Stimulated activated CD4-positive, alpha-beta T cell treated with anti-CD3 and anti-CD28 coated beads, TNF-alpha, amount 100 ng/mL, for 1 hour (primary cell): ENCODE data around the gene BDH1.

Source experiments
- DNase-seq, 3 donors: peaks; one replicate each; pipeline ENCODE4 v3.0.0-alpha.2; 2020; ENCODE audit warnings: low read depth in 3 of 3, low spot score in 1 of 3

BDH1 gene

GRCh38 chr3:197507541-197507940 lies 48.2 kb downstream of the BDH1 start:
- no peak for DNase-seq

GRCh38 chr3:197507081-197507480 lies 48.7 kb downstream of the BDH1 start:
- DNase-seq = no peak

- no peak for DNase-seq
Observed at GRCh38 chr3:197505796-197506548, 49.8 kb downstream of the BDH1 start.

- no peak for DNase-seq
Observed at GRCh38 chr3:197504641-197505121, 51.1 kb downstream of the BDH1 start.

GRCh38 chr3:197504229-197504628 lies 51.5 kb downstream of the BDH1 start:
- DNase-seq = no peak

- no peak for DNase-seq
Observed at GRCh38 chr3:197503652-197504051, 52.1 kb downstream of the BDH1 start.

GRCh38 chr3:197501879-197502620 lies 53.7 kb downstream of the BDH1 start:
- no peak for DNase-seq

- no peak for DNase-seq
Observed at GRCh38 chr3:197501496-197501878, 54.3 kb downstream of the BDH1 start.

- no peak for DNase-seq
Observed at GRCh38 chr3:197500812-197501211, 55.0 kb downstream of the BDH1 start.

- DNase-seq = no peak
Observed at GRCh38 chr3:197499427-197499826, 56.3 kb downstream of the BDH1 start.

GRCh38 chr3:197498499-197499241 lies 57.1 kb downstream of the BDH1 start:
- DNase-seq = no peak

- no peak for DNase-seq
Observed at GRCh38 chr3:197496746-197497125, 59.0 kb downstream of the BDH1 start.

GRCh38 chr3:197495999-197496745 lies 59.6 kb downstream of the BDH1 start:
- no peak for DNase-seq

- DNase-seq = no peak
Observed at GRCh38 chr3:197495499-197495898, 60.3 kb downstream of the BDH1 start.

GRCh38 chr3:197495059-197495455 lies 60.7 kb downstream of the BDH1 start:
- DNase-seq = no peak

- DNase-seq = no peak
Observed at GRCh38 chr3:197494366-197495058, 61.3 kb downstream of the BDH1 start.

- no peak for DNase-seq
Observed at GRCh38 chr3:197493049-197493448, 62.7 kb downstream of the BDH1 start.

- no peak for DNase-seq
Observed at GRCh38 chr3:197491923-197492664, 63.7 kb downstream of the BDH1 start.

GRCh38 chr3:197491478-197491877 lies 64.3 kb downstream of the BDH1 start:
- DNase-seq = no peak
